ENCODE measurements around the gene SGCA. TPM values are rescaled to one million over a fixed set of nuclear protein-coding genes. Genes with fewer than 3 reads are reported as not detected.

SGCA gene
- not detected for total RNA-seq

GRCh38 chr17:50165867-50166517 is at the start of gene SGCA:
TSS of gene SGCA (plus strand) at chr17:50166005. CDS start at chr17:50166041, 36 bp downstream.

GRCh38 chr17:50129728-50130558 is 35.9 kb upstream of the SGCA start, which contains the start of gene SAMD14:
TSS of gene SAMD14 (minus strand) at chr17:50130160. CDS start at chr17:50124959, 5,201 bp downstream.

GRCh38 chr17:50150354-50151040 is 15.3 kb upstream of the SGCA start, which contains the start of gene PPP1R9B:
TSS of gene PPP1R9B (minus strand) at chr17:50150677. CDS start at chr17:50150513, 164 bp downstream.

GRCh38 chr17:50201276-50201854 is 35.6 kb downstream of the SGCA start, which contains the start of gene COL1A1:
TSS of gene COL1A1 (minus strand) at chr17:50201631. CDS start at chr17:50201513, 118 bp downstream.

Other genes with a start within 250 kb of the SGCA start
- not detected for gene DLX4, start 196.8 kb upstream of the SGCA start, total RNA-seq
- gene DLX3, start 170.8 kb upstream of the SGCA start, total RNA-seq, result under 1 TPM in 1 of 2 donors, not detected in 1; under 0.01 TPM
- 10 to 100 TPM; 41.6 to 89.2 TPM for gene ITGA3, start 109.9 kb upstream of the SGCA start, total RNA-seq
- gene PDK2, start 70.7 kb upstream of the SGCA start, total RNA-seq, result 10 to 100 TPM; 23.6 to 30.3 TPM
- gene SAMD14, start 35.8 kb upstream of the SGCA start, total RNA-seq, result under 1 TPM; 0.33 to 0.34 TPM
- gene PPP1R9B, start 15.3 kb upstream of the SGCA start, total RNA-seq, result 10 to 100 TPM; 22.7 to 24.3 TPM
- gene COL1A1, start 35.6 kb downstream of the SGCA start, total RNA-seq, result 1 to 10 TPM; 2.1 to 10.0 TPM
- gene TMEM92, start 108.5 kb downstream of the SGCA start, total RNA-seq, result not detected
- gene XYLT2, start 180.1 kb downstream of the SGCA start, total RNA-seq, result 10 to 100 TPM; 29.6 to 37.0 TPM
- gene MRPL27, start 207.2 kb downstream of the SGCA start, total RNA-seq, result 10 to 100 TPM; 76.9 to 85.0 TPM
- 10 to 100 TPM in 1 of 2 donors, 1 to 10 TPM in 1; 5.5 to 15.7 TPM for gene EME1, start 207.2 kb downstream of the SGCA start, total RNA-seq
- 100 to 1,000 TPM in 1 of 2 donors, 10 to 100 TPM in 1; 82.6 to 177 TPM for gene LRRC59, start 231.5 kb downstream of the SGCA start, total RNA-seq